Measurements from ENCODE around the gene HAGHL.
A peak's percentile ranks its signal among the peaks of the same experiment; 100 is the strongest.
"Not testable (repeated sequence)": the region's sequence is repeated elsewhere in the genome, so short reads cannot be mapped to it uniquely, and the experiment has no call there.

HAGHL gene

DNA sequence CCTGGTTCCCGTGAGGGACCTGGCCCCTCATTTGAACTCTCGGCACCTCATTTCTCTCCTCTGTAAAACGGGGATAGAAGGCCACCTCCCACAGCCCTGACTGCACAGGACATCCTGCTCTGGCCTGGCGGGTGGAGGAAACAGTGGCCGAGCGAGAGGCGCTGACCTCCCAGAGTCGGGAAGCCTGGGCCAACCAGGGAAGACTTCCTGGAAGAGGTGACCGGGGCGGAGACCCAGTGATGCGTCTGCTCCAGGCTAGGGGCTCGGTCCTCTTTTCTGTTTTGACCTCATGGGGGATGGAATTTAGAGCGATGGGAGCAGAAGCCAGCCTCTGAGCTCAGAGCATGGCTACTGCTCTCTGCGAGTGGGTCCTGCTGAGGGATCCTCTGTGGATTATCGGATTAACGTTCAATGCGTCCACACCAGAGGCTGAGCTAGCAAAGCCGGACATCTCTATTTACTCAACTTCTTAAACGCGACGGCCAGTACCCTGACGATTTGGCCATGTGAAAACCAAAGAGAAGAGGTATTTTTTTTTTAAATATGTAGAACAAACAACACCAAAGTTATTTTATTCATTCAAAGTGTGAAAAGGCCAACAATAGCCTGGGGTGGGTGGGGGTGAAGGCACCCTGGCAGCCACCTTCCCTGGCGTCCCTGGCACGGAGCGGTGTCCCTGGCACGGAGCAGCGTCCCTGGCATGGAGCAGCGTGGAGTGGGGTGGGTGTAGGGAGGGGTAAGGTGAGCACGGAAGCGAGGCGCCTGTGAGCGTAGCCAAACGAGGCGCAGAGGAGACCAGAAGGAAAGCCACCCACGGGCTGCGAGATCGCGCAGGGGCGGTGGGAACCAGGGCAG is 24.5 kb downstream of the HAGHL start:
- H3K27ac ChIP-seq (ENCODE audit: low read depth, low read length) = peak overlapping the region; percentile 33
- H3K4me3 ChIP-seq (ENCODE audit: low read depth, low read length) = no peak overlapping the region
- H3K36me3 ChIP-seq (ENCODE audit: control insufficient read depth, insufficient read depth, low read length) = no peaks in the 10 kb centered on the region
- no peaks in the 10 kb centered on the region for H3K27me3 ChIP-seq (ENCODE audit: control insufficient read depth, insufficient read depth, low read length)
- H3K9ac ChIP-seq (ENCODE audit: low read depth, low read length) = no peak overlapping the region
- H3K4me1 ChIP-seq (ENCODE audit: control insufficient read depth, insufficient read depth, low read length) = peaks cover 19% of the 10 kb centered on the region
- no peaks in the 10 kb centered on the region; the same call in 1 of the 2 replicates for H3K9me3 ChIP-seq (ENCODE audit: control insufficient read depth, insufficient read depth, low read length)

- no peaks in the 10 kb centered on the region; the same call in 1 of the 2 replicates for H3K9me3 ChIP-seq (ENCODE audit: control insufficient read depth, insufficient read depth, low read length)
- H3K9ac ChIP-seq (ENCODE audit: low read depth, low read length) = no peak overlapping the region
- H3K27ac ChIP-seq (ENCODE audit: low read depth, low read length) = peak overlapping the region; percentile 33
- H3K4me3 ChIP-seq (ENCODE audit: low read depth, low read length) = no peak overlapping the region
- H3K4me1 ChIP-seq (ENCODE audit: control insufficient read depth, insufficient read depth, low read length) = peaks cover 19% of the 10 kb centered on the region
- no peaks in the 10 kb centered on the region for H3K27me3 ChIP-seq (ENCODE audit: control insufficient read depth, insufficient read depth, low read length)
- H3K36me3 ChIP-seq (ENCODE audit: control insufficient read depth, insufficient read depth, low read length) = no peaks in the 10 kb centered on the region
These were observed 25.1 kb downstream of the HAGHL start for GRCh38 chr16:752007-752312.

DNA sequence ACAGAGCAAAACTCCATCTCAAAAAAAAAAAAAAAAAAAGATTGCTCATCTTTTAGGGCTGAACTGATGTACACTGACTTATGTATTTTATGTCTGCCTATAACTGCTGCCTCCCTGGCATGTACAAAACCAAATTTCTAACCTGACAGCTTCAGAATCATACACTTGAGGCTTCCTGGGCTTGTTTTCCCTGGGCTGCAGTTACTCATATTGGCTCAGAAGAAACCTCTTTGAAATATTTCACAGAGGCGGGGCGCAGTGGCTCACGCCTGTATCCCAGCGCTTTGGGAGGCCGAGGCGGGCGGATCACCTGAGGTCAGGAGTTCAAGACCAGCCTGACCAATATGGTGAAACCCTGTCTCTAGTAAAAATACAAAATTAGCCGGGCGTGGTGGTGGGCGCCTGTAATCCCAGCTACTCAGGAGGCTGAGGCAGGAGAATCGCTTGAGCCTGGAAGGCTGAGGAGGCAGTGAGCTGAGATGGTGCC is 27.3 kb downstream of the HAGHL start:
- H3K4me3 ChIP-seq (ENCODE audit: low read depth, low read length); H3K27me3 ChIP-seq (ENCODE audit: control insufficient read depth, insufficient read depth, low read length); H3K9me3 ChIP-seq (ENCODE audit: control insufficient read depth, insufficient read depth, low read length); H3K9ac ChIP-seq (ENCODE audit: low read depth, low read length); H3K36me3 ChIP-seq (ENCODE audit: control insufficient read depth, insufficient read depth, low read length); H3K27ac ChIP-seq (ENCODE audit: low read depth, low read length): not testable (repeated sequence)
- peaks cover 19% of the 10 kb centered on the region for H3K4me1 ChIP-seq (ENCODE audit: control insufficient read depth, insufficient read depth, low read length)

DNA sequence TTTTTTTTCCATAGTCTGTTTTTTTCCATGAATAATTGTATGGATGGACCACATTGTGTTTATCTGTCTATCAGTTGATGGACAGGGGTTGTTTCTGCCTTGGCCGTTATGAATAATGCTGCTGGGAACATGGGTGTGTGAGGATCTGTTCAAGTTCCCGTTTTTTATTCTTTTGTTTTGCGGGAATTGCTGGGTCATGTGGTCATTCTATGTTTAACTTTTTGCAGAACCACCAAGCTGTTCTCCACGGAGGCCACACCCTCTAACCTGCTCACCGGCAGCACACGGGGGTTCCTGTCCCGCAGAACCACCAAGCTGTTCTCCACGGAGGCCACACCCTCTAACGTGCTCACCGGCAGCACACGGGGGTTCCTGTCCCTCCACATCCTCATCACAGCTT is 27.8 kb downstream of the HAGHL start:
- Histone ChIP-seq H3K4me3 (ENCODE audit: low read depth, low read length) (no peak overlapping the region), H3K27me3 (ENCODE audit: control insufficient read depth, insufficient read depth, low read length) (no peaks in the 10 kb centered on the region), H3K27ac (ENCODE audit: low read depth, low read length) (no peak overlapping the region), H3K4me1 (ENCODE audit: control insufficient read depth, insufficient read depth, low read length) (peaks cover 19% of the 10 kb centered on the region), H3K9me3 (ENCODE audit: control insufficient read depth, insufficient read depth, low read length) (no peaks in the 10 kb centered on the region; the same call in 1 of the 2 replicates), H3K36me3 (ENCODE audit: control insufficient read depth, insufficient read depth, low read length) (no peaks in the 10 kb centered on the region), H3K9ac (ENCODE audit: low read depth, low read length) (no peak overlapping the region)

GRCh38 chr16:756428-756827 is 29.5 kb downstream of the HAGHL start:
- H3K27me3 ChIP-seq (ENCODE audit: control insufficient read depth, insufficient read depth, low read length) = no peaks in the 10 kb centered on the region
- H3K4me1 ChIP-seq (ENCODE audit: control insufficient read depth, insufficient read depth, low read length) = peaks cover 12% of the 10 kb centered on the region
- no peak overlapping the region for H3K27ac ChIP-seq (ENCODE audit: low read depth, low read length)
- H3K9me3 ChIP-seq (ENCODE audit: control insufficient read depth, insufficient read depth, low read length) = no peaks in the 10 kb centered on the region; the same call in 1 of the 2 replicates
- no peak overlapping the region for H3K9ac ChIP-seq (ENCODE audit: low read depth, low read length)
- no peak overlapping the region for H3K4me3 ChIP-seq (ENCODE audit: low read depth, low read length)
- H3K36me3 ChIP-seq (ENCODE audit: control insufficient read depth, insufficient read depth, low read length) = no peaks in the 10 kb centered on the region

DNA sequence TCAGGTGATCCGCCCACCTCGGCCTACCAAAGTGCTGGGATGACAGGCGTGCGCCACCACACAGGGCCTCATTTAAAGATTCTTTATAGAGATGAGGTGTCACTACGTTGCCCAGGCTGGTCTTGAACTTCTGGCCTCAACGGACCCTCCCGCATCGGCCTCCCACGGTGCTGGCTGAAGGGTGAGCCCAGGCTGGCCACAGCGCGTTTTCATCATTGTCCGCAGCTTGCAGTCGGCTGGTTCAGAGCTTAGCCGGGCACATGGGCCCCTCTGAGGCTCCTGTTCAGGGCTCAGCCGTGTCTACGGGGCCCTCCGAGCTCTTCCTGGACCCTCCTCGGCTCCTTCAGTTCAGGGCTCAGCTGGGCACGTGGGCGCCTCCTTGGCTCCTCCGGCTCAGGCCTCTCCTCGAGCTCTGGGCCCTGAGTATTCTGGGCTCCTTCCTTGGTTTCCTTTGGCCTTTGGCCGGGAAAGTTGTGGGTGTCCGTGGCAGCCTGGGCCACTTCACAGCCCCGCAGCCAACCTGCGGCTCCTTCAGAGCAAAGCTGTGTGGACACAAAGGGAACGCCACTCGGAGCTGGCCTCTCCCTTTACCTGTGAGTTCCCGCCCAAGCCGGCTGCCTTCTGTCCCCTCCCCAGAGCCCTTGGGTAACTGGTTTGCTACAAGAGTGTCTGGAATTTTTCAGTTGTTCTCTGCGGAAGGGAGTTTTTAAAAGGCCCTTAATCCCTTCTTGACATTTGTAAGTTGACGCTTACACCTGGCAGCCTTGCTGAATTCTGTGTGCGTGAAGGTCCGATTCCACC is 32.4 kb downstream of the HAGHL start:
- H3K4me3 ChIP-seq (ENCODE audit: low read depth, low read length) = no peak overlapping the region
- H3K27ac ChIP-seq (ENCODE audit: low read depth, low read length) = no peak overlapping the region
- no peak overlapping the region for H3K9ac ChIP-seq (ENCODE audit: low read depth, low read length)
- H3K36me3 ChIP-seq (ENCODE audit: control insufficient read depth, insufficient read depth, low read length) = no peaks in the 10 kb centered on the region
- no peaks in the 10 kb centered on the region; the same call in 1 of the 2 replicates for H3K9me3 ChIP-seq (ENCODE audit: control insufficient read depth, insufficient read depth, low read length)
- no peaks in the 10 kb centered on the region for H3K27me3 ChIP-seq (ENCODE audit: control insufficient read depth, insufficient read depth, low read length)
- H3K4me1 ChIP-seq (ENCODE audit: control insufficient read depth, insufficient read depth, low read length) = no peaks in the 10 kb centered on the region

- no peak overlapping the region for H3K4me3 ChIP-seq (ENCODE audit: low read depth, low read length)
- H3K27ac ChIP-seq (ENCODE audit: low read depth, low read length) = no peak overlapping the region
- no peaks in the 10 kb centered on the region for H3K27me3 ChIP-seq (ENCODE audit: control insufficient read depth, insufficient read depth, low read length)
- no peaks in the 10 kb centered on the region for H3K36me3 ChIP-seq (ENCODE audit: control insufficient read depth, insufficient read depth, low read length)
- no peak overlapping the region for H3K9ac ChIP-seq (ENCODE audit: low read depth, low read length)
- H3K4me1 ChIP-seq (ENCODE audit: control insufficient read depth, insufficient read depth, low read length) = no peaks in the 10 kb centered on the region
- no peaks in the 10 kb centered on the region; the same call in 1 of the 2 replicates for H3K9me3 ChIP-seq (ENCODE audit: control insufficient read depth, insufficient read depth, low read length)
These were observed 33.2 kb downstream of the HAGHL start for GRCh38 chr16:760065-760464.

DNA sequence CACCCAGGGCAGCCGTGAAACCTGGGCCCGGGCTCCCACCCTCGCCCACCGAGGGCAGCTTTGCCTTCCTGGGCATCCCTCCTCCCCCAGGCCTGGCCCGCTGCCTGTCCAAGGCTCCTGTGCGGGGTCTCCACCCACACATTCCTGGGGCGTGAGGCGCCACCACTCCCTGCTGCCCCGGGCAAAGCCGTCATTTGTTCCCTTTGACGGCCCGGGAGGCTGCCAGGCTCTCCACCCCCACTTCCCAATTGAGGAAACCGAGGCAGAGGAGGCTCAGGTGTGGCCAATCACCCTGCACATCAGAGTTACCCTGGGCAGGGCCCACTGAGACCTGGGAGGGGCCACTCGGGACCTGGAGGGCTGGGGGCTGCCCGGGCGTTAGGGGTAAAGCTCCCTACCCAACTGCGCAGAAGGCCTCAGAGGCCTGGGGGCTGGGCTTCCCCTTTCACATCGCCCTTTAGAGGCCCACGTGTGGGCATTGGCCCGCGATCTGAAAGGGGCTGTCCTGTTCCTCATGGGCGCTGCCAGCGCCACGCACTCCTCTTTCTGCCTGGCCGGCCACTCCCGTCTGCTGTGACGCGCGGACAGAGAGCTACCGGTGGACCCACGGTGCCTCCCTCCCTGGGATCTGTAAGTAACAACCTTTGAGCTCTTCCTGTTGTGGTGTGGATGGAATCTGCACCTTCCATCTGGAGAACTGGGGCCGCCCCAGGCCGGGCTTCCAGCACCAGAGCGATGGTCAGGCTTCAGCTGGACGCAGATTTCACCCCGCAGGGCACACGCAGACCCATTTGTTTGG is 33.8 kb downstream of the HAGHL start, which contains the start of gene MSLN:
Gene MSLN, plus strand, starts transcription at position 190 of the 799 bp plus-strand sequence. CDS start 1,947 bp downstream, outside the sequence.
- Histone ChIP-seq H3K9ac (ENCODE audit: low read depth, low read length) (no peak within 1 kb of the TSS), H3K27ac (ENCODE audit: low read depth, low read length) (no peak within 1 kb of the TSS), H3K36me3 (ENCODE audit: control insufficient read depth, insufficient read depth, low read length) (no peaks in the 10 kb centered on the region), H3K4me1 (ENCODE audit: control insufficient read depth, insufficient read depth, low read length) (no peaks in the 10 kb centered on the region), H3K27me3 (ENCODE audit: control insufficient read depth, insufficient read depth, low read length) (no peaks in the 10 kb centered on the region), H3K9me3 (ENCODE audit: control insufficient read depth, insufficient read depth, low read length) (no peaks in the 10 kb centered on the region; the same call in 1 of the 2 replicates), H3K4me3 (ENCODE audit: low read depth, low read length) (no peak within 1 kb of the TSS)

GRCh38 chr16:761625-762513 is 35.0 kb downstream of the HAGHL start:
- no peak overlapping the region for H3K4me3 ChIP-seq (ENCODE audit: low read depth, low read length)
- H3K36me3 ChIP-seq (ENCODE audit: control insufficient read depth, insufficient read depth, low read length) = no peaks in the 10 kb centered on the region
- no peaks in the 10 kb centered on the region for H3K4me1 ChIP-seq (ENCODE audit: control insufficient read depth, insufficient read depth, low read length)
- no peaks in the 10 kb centered on the region for H3K9me3 ChIP-seq (ENCODE audit: control insufficient read depth, insufficient read depth, low read length)
- no peak overlapping the region for H3K27ac ChIP-seq (ENCODE audit: low read depth, low read length)
- H3K9ac ChIP-seq (ENCODE audit: low read depth, low read length) = no peak overlapping the region
- H3K27me3 ChIP-seq (ENCODE audit: control insufficient read depth, insufficient read depth, low read length) = no peaks in the 10 kb centered on the region

Data from HUES48 (cell line).